ENCODE results near the gene C1R.

DNA sequence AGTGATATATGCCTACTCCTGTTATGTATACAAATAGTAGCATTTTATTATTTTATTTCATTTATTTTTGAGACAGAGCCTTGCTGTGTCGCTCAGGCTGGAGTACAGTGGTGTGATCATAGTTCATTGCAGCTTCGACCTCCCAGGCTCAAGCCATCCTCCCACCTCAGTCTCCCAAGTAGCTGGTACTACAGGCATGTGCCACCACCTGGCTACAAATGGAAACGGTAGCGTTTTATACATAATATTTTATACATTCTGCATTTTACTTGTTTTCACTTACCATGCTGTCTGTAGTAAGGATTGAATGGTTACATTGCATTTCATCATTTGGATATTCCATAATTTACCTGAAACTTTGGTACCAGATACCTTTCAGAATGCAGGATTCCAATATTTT is 14.1 kb downstream of the C1R start:
- TF ChIP-seq ZNF274 (IDR thresholded peaks at IDR 0.05; ENCODE audit: low read depth, low read length) (no peak), YY1 (IDR thresholded peaks at IDR 0.05; ENCODE audit: insufficient read depth, insufficient read length) (no peak), SUZ12 (IDR thresholded peaks at IDR 0.05; ENCODE audit: extremely low read depth, insufficient read depth, insufficient read length) (no peak)

All from NT2/D1 (cell line).